ENCODE results near the gene UGT1A5.

Gene UGT1A5

DNA sequence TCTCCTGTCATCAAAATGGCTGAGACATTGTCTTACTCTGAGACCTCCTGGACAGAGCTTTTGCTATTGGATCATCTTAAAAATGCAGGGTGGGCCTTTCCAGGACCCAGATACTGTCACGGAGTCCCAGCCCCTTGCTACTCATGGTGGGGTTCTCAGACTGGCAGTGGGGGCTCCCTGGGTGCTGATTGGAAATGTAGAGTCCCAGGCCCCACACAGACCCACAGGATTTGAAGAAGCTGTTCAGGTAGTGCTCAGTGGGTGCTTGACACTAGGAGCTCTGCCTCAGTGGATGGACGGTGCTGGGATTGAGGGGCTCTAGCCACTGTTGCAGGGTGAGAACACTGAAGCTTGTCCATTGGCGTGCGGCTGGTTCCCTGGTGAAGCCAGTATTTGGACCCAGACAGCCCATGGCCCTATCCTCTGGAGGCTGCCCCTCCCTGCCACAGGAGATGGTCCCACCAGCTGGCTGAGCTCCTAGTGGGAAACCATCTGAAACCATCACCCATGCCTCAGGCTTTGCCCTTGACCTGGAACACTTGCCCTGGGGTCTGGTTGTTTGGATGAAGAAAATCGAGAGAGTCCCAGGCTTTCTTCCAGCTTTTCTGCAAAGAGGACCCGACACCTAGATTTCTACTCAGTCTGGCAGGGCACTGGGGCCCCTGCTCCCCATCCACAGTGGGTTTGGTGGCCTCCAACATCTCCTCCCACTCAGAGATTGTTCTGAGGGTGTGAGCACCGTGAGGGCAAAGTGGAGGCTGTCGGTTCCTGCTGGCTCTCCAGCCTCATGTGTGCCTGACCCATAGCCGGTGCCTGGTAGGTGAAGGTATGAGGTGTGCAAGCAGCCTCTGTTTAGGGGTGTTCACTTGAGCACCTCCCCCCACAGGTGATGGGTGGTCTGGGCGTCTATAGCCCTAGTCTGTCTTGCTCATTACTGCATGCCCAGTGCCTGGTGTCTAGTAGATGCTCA is 95.5 kb downstream of the UGT1A5 start:
- TF ChIP-seq, protein P1, sequence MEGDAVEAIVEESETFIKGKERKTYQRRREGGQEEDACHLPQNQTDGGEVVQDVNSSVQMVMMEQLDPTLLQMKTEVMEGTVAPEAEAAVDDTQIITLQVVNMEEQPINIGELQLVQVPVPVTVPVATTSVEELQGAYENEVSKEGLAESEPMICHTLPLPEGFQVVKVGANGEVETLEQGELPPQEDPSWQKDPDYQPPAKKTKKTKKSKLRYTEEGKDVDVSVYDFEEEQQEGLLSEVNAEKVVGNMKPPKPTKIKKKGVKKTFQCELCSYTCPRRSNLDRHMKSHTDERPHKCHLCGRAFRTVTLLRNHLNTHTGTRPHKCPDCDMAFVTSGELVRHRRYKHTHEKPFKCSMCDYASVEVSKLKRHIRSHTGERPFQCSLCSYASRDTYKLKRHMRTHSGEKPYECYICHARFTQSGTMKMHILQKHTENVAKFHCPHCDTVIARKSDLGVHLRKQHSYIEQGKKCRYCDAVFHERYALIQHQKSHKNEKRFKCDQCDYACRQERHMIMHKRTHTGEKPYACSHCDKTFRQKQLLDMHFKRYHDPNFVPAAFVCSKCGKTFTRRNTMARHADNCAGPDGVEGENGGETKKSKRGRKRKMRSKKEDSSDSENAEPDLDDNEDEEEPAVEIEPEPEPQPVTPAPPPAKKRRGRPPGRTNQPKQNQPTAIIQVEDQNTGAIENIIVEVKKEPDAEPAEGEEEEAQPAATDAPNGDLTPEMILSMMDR (IDR thresholded peaks at IDR 0.05; ENCODE audit: control extremely low read depth, extremely low read depth, low read depth, missing control alignments) = no peak
- ChIA-PET POLR2A (no interaction called here), CTCF (no interaction called here)
- DNase-seq (ENCODE audit: extremely low spot score) = no peak

DNA sequence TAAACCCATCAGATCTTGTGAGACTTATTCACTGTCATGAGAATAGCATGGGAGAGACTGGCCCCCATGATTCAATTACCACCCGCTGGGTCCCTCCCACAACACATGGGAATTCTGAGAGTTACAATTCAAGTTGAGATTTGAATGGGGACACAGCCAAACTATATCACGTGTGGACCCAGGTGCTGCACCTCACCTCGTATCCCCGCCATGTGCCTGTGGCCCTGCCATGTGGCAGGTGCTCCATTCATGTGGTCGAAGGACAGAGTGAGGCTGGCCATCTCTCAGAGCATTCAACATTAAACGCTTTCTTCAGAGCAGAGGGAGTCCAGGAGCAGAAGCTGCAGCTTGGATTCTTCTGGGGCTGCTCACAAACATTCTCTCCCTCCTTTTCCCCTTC is 97.7 kb downstream of the UGT1A5 start:
- ChIA-PET CTCF (no interaction called here), POLR2A (no interaction called here)
- DNase-seq (ENCODE audit: extremely low spot score) = no peak
- TF ChIP-seq, protein P1 (IDR thresholded peaks at IDR 0.05; ENCODE audit: control extremely low read depth, extremely low read depth, low read depth, missing control alignments) = no peak

DNA sequence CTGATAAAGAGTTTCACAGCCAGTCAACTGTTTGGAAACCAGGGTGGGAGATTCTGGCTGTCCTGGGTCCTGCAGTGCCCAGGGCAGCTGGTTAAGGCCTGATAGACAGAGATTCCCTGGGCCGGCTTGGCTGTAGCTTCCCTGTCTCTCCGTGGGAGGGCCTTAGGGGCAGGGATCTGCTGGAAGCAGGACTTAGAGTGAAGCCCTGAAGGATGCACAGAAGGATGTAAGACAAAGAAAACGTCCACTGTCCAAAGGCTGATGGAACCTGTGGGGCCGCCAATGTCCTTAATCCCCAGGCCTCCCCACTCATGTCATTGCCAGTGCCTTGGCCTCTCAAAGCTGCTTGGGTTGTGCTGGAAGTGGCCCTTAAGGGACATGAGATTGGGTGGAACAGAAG is 98.4 kb downstream of the UGT1A5 start:
- DNase-seq (ENCODE audit: extremely low spot score) = no peak
- ChIA-PET POLR2A (no interaction called here), CTCF (no interaction called here)
- TF ChIP-seq, protein P1 (IDR thresholded peaks at IDR 0.05; ENCODE audit: control extremely low read depth, extremely low read depth, low read depth, missing control alignments) = no peak

DNA sequence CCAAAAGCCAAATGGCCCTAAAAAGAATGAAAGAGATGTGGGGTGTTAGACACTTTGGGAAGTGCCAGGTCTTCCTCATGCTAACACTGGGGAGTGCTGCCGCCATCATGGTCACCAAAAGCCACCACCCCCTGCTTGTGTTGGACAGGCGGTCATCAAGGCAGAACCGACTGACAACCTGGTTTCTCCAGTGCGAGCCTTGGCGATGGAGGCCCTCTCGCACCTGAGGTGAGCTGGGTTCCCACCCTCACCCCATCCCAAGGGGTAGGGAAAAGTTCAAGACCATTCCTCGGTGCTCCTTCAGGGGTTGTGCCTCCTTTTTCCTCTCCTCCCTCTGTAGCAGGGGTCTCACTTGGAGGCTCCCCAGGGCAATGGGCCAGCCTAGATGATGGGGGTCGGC is 99.0 kb downstream of the UGT1A5 start:
- CTCF ChIA-PET = no interaction called here
- TF ChIP-seq, protein P1 (IDR thresholded peaks at IDR 0.05; ENCODE audit: control extremely low read depth, extremely low read depth, low read depth, missing control alignments) = no peak
- DNase-seq (ENCODE audit: extremely low spot score) = no peak
- POLR2A ChIA-PET = no interaction called here

DNA sequence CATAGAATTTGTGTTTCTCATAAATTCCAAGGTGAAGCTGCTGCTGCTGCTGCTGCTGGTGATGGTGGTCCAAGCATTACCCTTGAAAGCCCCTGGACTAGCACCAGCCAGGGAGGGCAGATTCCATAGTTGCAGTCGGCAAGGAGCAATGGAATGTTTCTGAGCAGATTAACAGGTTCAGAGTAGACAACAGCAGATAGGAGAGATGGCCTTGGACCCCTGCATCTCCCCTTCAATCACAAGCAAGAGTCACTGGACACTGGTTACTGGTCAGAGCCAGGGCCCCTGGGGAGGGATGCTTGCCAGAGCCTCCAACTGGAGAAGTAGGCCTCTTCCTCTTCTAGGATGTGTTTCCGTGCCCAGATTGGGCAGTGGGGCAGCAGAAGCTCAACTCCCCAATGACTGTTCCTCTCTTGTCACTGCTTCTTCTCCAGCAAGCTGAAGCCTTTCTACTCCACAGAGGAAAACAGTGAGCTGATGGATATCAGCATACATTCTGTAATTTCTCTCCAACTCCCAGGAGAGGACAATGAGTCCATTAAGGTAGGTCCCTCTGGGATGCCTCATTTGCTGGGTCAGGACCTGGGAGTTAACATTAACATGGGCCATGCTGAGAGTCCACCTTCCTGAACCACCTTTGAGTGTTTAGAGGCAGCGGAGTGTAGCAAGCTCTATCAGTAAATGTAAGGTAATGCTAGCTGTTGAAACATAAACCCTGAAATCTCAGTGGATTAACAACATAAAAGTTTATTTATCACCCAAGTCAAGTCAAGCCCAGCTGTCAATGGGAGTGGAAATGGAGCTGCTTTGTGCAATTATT is 100.7 kb downstream of the UGT1A5 start:
- TF ChIP-seq, protein P1 (IDR thresholded peaks at IDR 0.05; ENCODE audit: control extremely low read depth, extremely low read depth, low read depth, missing control alignments) = no peak
- DNase-seq (ENCODE audit: extremely low spot score) = no peak
- ChIA-PET POLR2A (no interaction called here), CTCF (interaction anchor here (1.3 to 1.5 kb wide), 2 partner anchors 19 to 45 kb away, joined by 3 read pairs; no protein-coding TSS in a partner anchor)

DNA sequence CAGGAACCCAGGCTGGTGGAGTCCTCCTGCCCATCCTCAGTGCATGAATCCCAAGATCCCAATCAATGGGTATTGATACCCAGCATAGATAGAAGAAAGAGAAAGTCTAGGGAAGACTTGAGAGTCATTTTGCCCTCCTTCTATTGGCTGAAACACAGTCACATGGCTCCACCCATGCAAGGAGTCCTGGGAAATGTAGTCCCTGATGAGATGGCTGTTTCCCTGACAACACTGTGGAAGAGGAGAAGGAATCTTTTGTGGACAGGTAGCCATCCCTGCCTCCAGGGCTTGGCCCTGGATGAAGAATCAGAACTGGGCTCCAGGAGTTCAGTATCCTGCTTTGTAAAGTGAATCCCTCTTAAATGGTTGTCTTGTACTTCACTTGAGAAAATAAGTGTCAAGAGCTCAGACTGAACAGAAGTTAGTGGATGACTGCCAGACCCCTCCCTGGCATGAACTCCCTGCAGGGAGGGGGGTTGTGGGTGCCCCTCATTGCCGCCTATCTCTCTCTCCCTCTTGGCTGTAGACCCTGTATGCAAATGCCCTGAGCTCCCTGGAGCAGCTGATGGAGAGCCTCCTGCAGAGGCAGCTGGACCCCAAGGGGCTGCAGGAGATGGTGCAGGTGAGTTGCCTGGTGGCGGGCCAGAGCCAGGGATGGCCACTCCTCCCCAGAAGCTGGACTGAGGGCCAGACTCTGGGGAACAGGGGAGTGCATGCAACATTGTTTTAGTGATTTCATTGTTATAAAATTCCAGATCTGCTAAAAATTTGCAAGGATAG is 101.5 kb downstream of the UGT1A5 start:
- DNase-seq (ENCODE audit: extremely low spot score) = no peak
- TF ChIP-seq, protein P1 (IDR thresholded peaks at IDR 0.05; ENCODE audit: control extremely low read depth, extremely low read depth, low read depth, missing control alignments) = no peak
- ChIA-PET POLR2A (no interaction called here), CTCF (interaction anchor here (0.9 to 1.3 kb wide), 3 partner anchors 10 to 18 kb away, joined by 3 to 4 read pairs (median 3); no protein-coding TSS in a partner anchor)
